Activated naive CD8-positive, alpha-beta T cell treated with anti-CD3 and anti-CD28 coated beads, Interleukin-2, amount 10 ng/mL, durations not matched to agents 7 days and 5 days (primary cell): ENCODE measurements around the gene RHOG. TPM values are rescaled to one million over a fixed set of nuclear protein-coding genes. Genes with fewer than 3 reads are reported as not detected.

Source experiments
- ATAC-seq: fragments of 150-1000 bp; cut with Tn5 transposase; one replicate; pipeline ENCODE4 v1.10.0; 2021; ENCODE audit warnings: low read depth, moderate library complexity
- POLR2A ChIA-PET: fragments of 350-600 bp; sonication (Branson Sonifier 250); formaldehyde crosslinking; loops from one replicate; lab custom pipeline; 2021; ENCODE audit warnings: antibody characterized with exemption; lab: Charles Lee
- DNase-seq: peaks from one replicate; pipeline ENCODE4 v3.0.0; 2021
- H3K27ac Mint-ChIP-seq: one replicate; pipeline ENCODE4 v1.8.0; 2022; ENCODE audit warnings: mild to moderate bottlenecking, mixed read lengths
- H3K27me3 Mint-ChIP-seq: one replicate; pipeline ENCODE4 v1.8.0; 2022; ENCODE audit warnings: mild to moderate bottlenecking, moderate library complexity, mixed read lengths
- H3K36me3 Mint-ChIP-seq: one replicate; pipeline ENCODE4 v1.8.0; 2021; ENCODE audit warnings: mild to moderate bottlenecking, mixed read lengths
- H3K4me1 Mint-ChIP-seq: one replicate; pipeline ENCODE4 v1.8.0; 2021; ENCODE audit warnings: mixed read lengths
- H3K4me3 Mint-ChIP-seq: one replicate; pipeline ENCODE4 v1.8.0; 2022; ENCODE audit warnings: mild to moderate bottlenecking, moderate library complexity, mixed read lengths
- H3K9me3 Mint-ChIP-seq: one replicate; pipeline ENCODE4 v1.8.0; 2021; ENCODE audit warnings: mixed read lengths
- total RNA-seq, 2 experiments: library from RNA; stranded (reverse); gene quantifications; one replicate each; pipeline ENCODE4 v1.2.3, GENCODE V29; 2021

The RHOG gene
- total RNA-seq, 2 experiments from 2014 or later: 154 to 159 TPM

- no peaks in the 10 kb centered on the region for H3K9me3 Mint-ChIP-seq
- no peak for ATAC-seq
- DNase-seq: no peak
- POLR2A ChIA-PET: interaction anchor here (2.0 to 8.1 kb wide), 2 partner anchors 14 to 33 kb away, joined by 5 to 254 read pairs; partner anchors contain the start of gene STIM1
- peak overlapping the region; percentile 96 for H3K27ac Mint-ChIP-seq
- peak overlapping the region; percentile 98 for H3K4me3 Mint-ChIP-seq
- H3K4me1 Mint-ChIP-seq: peaks cover 62% of the 10 kb centered on the region
- H3K27me3 Mint-ChIP-seq: no peaks in the 10 kb centered on the region
- H3K36me3 Mint-ChIP-seq: peaks cover 46% of the 10 kb centered on the region
Observed at GRCh38 chr11:3838504-3838903, 2.3 kb downstream of the RHOG start.

- POLR2A ChIA-PET: interaction anchor here (1.1 to 8.1 kb wide), 4 partner anchors 14 to 109 kb away, joined by 3 to 254 read pairs (median 6); partner anchors contain the start of gene STIM1
- Mint-ChIP-seq H3K27ac (peak overlapping the region; percentile 96), H3K36me3 (peaks cover 50% of the 10 kb centered on the region), H3K9me3 (no peaks in the 10 kb centered on the region), H3K4me3 (peak overlapping the region; percentile 98), H3K4me1 (peaks cover 69% of the 10 kb centered on the region), H3K27me3 (no peaks in the 10 kb centered on the region)
- ATAC-seq (no peak), DNase-seq (no peak)
Observed at GRCh38 chr11:3837793-3838192, 3.0 kb downstream of the RHOG start.

GRCh38 chr11:3836903-3837302, 3.9 kb downstream of the RHOG start:
- Mint-ChIP-seq H3K36me3 (peaks cover 50% of the 10 kb centered on the region), H3K4me3 (peak overlapping the region; percentile 98), H3K27ac (peak overlapping the region; percentile 88), H3K9me3 (no peaks in the 10 kb centered on the region), H3K27me3 (no peaks in the 10 kb centered on the region), H3K4me1 (peaks cover 71% of the 10 kb centered on the region)
- ATAC-seq: peak; percentile 13
- peak; percentile 66 for DNase-seq
- POLR2A ChIA-PET: interaction anchor here (0.6 to 8.1 kb wide), 12 partner anchors 8 to 259 kb away, joined by 3 to 254 read pairs (median 4); partner anchors contain the start of gene STIM1

- DNase-seq (no peak), ATAC-seq (no peak)
- Mint-ChIP-seq H3K27ac (peak overlapping the region; percentile 88), H3K36me3 (peaks cover 61% of the 10 kb centered on the region), H3K4me3 (peak overlapping the region; percentile 98), H3K27me3 (no peaks in the 10 kb centered on the region), H3K9me3 (no peaks in the 10 kb centered on the region), H3K4me1 (peaks cover 80% of the 10 kb centered on the region)
- POLR2A ChIA-PET: interaction anchor here (0.9 to 8.1 kb wide), 6 partner anchors 9 to 38 kb away, joined by 3 to 254 read pairs (median 6); partner anchors contain the start of gene STIM1
Observed at GRCh38 chr11:3835751-3836150, 5.0 kb downstream of the RHOG start.

GRCh38 chr11:3834664-3835461, 5.9 kb downstream of the RHOG start:
- POLR2A ChIA-PET: interaction anchor here (1.0 to 8.1 kb wide), 3 partner anchors 10 to 37 kb away, joined by 3 to 254 read pairs (median 13); partner anchors contain the start of gene STIM1
- Mint-ChIP-seq H3K9me3 (no peaks in the 10 kb centered on the region), H3K27ac (peak overlapping the region; percentile 88), H3K4me1 (peaks cover 86% of the 10 kb centered on the region), H3K27me3 (no peaks in the 10 kb centered on the region), H3K36me3 (peaks cover 60% of the 10 kb centered on the region), H3K4me3 (peak overlapping the region; percentile 98)
- ATAC-seq: no peak
- DNase-seq: no peak

GRCh38 chr11:3834349-3834663, 6.5 kb downstream of the RHOG start:
- no peaks in the 10 kb centered on the region for H3K9me3 Mint-ChIP-seq
- DNase-seq (no peak), ATAC-seq (no peak)
- H3K27ac Mint-ChIP-seq: peak overlapping the region; percentile 88
- H3K27me3 Mint-ChIP-seq: no peaks in the 10 kb centered on the region
- POLR2A ChIA-PET: interaction anchor here (0.9 kb wide), 1 partner anchor 19 kb away, joined by 3 read pairs; no protein-coding TSS in a partner anchor
- peak overlapping the region; percentile 98 for H3K4me3 Mint-ChIP-seq
- peaks cover 80% of the 10 kb centered on the region for H3K4me1 Mint-ChIP-seq
- H3K36me3 Mint-ChIP-seq: peaks cover 54% of the 10 kb centered on the region

- ATAC-seq: no peak
- H3K27me3 Mint-ChIP-seq: no peaks in the 10 kb centered on the region
- no peak for DNase-seq
- peaks cover 48% of the 10 kb centered on the region for H3K36me3 Mint-ChIP-seq
- POLR2A ChIA-PET: interaction anchor here (0.9 to 3.8 kb wide), 3 partner anchors 7 to 155 kb away, joined by 3 to 21 read pairs (median 3); partner anchors contain the start of gene RHOG
- peaks cover 74% of the 10 kb centered on the region for H3K4me1 Mint-ChIP-seq
- H3K9me3 Mint-ChIP-seq: no peaks in the 10 kb centered on the region
- peak overlapping the region; percentile 98 for H3K4me3 Mint-ChIP-seq
- peak overlapping the region; percentile 88 for H3K27ac Mint-ChIP-seq
Observed at GRCh38 chr11:3833449-3833848, 7.3 kb downstream of the RHOG start.

GRCh38 chr11:3832816-3833215, 7.9 kb downstream of the RHOG start:
- Mint-ChIP-seq H3K36me3 (peaks cover 42% of the 10 kb centered on the region), H3K27ac (peak overlapping the region; percentile 42), H3K9me3 (no peaks in the 10 kb centered on the region), H3K27me3 (no peaks in the 10 kb centered on the region), H3K4me1 (peaks cover 70% of the 10 kb centered on the region), H3K4me3 (no peak overlapping the region)
- POLR2A ChIA-PET: interaction anchor here (0.5 to 3.8 kb wide), 5 partner anchors 8 to 155 kb away, joined by 3 to 21 read pairs (median 3); partner anchors contain the start of gene RHOG
- DNase-seq: no peak
- no peak for ATAC-seq

- DNase-seq: no peak
- Mint-ChIP-seq H3K9me3 (no peaks in the 10 kb centered on the region), H3K27me3 (no peaks in the 10 kb centered on the region), H3K4me3 (peak overlapping the region; percentile 31), H3K4me1 (peaks cover 66% of the 10 kb centered on the region), H3K36me3 (peaks cover 42% of the 10 kb centered on the region), H3K27ac (peak overlapping the region; percentile 75)
- ATAC-seq: no peak
- POLR2A ChIA-PET: interaction anchor here (0.6 to 3.8 kb wide), 4 partner anchors 8 to 23 kb away, joined by 3 to 21 read pairs (median 4); partner anchors contain the start of gene RHOG
Observed at GRCh38 chr11:3831378-3832239, 9.2 kb downstream of the RHOG start.

GRCh38 chr11:3830730-3831129, 10.0 kb downstream of the RHOG start:
- POLR2A ChIA-PET: interaction anchor here (0.7 to 3.8 kb wide), 2 partner anchors 10 to 14 kb away, joined by 3 to 21 read pairs; partner anchors contain the start of gene RHOG
- Mint-ChIP-seq H3K36me3 (peaks cover 43% of the 10 kb centered on the region), H3K9me3 (no peaks in the 10 kb centered on the region), H3K27ac (peak overlapping the region; percentile 75), H3K4me3 (no peak overlapping the region), H3K27me3 (no peaks in the 10 kb centered on the region), H3K4me1 (peaks cover 65% of the 10 kb centered on the region)
- DNase-seq: no peak
- ATAC-seq: no peak

GRCh38 chr11:3830088-3830487, 10.7 kb downstream of the RHOG start:
- no peak for ATAC-seq
- POLR2A ChIA-PET: interaction anchor here (0.7 to 3.8 kb wide), 2 partner anchors 11 to 13 kb away, joined by 3 to 21 read pairs; partner anchors contain the start of gene RHOG
- peaks cover 37% of the 10 kb centered on the region for H3K36me3 Mint-ChIP-seq
- peaks cover 65% of the 10 kb centered on the region for H3K4me1 Mint-ChIP-seq
- H3K27ac Mint-ChIP-seq: no peak overlapping the region
- no peaks in the 10 kb centered on the region for H3K27me3 Mint-ChIP-seq
- no peak for DNase-seq
- H3K4me3 Mint-ChIP-seq: no peak overlapping the region
- no peaks in the 10 kb centered on the region for H3K9me3 Mint-ChIP-seq

- POLR2A ChIA-PET: interaction anchor here (1.8 kb wide), 1 partner anchor 14 kb away, joined by 4 read pairs; the partner anchor contains the start of gene RHOG
- peaks cover 20% of the 10 kb centered on the region for H3K36me3 Mint-ChIP-seq
- no peak for ATAC-seq
Observed at GRCh38 chr11:3827434-3828186, 13.1 kb downstream of the RHOG start.

More at GRCh38 chr11:3827434-3828186, 13.1 kb downstream of the RHOG start:
- no peak overlapping the region for H3K27ac Mint-ChIP-seq
- no peaks in the 10 kb centered on the region for H3K27me3 Mint-ChIP-seq
- peaks cover 57% of the 10 kb centered on the region for H3K4me1 Mint-ChIP-seq
- no peak for DNase-seq
- H3K4me3 Mint-ChIP-seq: no peak overlapping the region
- H3K9me3 Mint-ChIP-seq: no peaks in the 10 kb centered on the region
